HepG2 (cell line): ENCODE measurements around the gene CLIC5. TPM values are rescaled to one million over a fixed set of nuclear protein-coding genes. Genes with fewer than 3 reads are reported as not detected.

ENCODE experiments used
- ATAC-seq: fragments of 200-7000 bp; cut with Tn5 transposase; 3 replicates; pipeline ENCODE4 v1.9.1; 2020; ENCODE audit warnings: mild to moderate bottlenecking, moderate library complexity
- BruUV-seq: library from RNA; stranded (reverse); fragments of 400-500 nt; replicated peaks from 2 replicates; lab custom pipeline; 2021; lab: Mats Ljungman, UMichigan
- CTCF ChIA-PET: fragments of 300-600 bp; formaldehyde crosslinking; extraction: SDS; loops from one replicate; lab custom pipeline; 2021; ENCODE audit warnings: low total read pairs, inconsistent platforms, low intra/inter-chr PET ratio; lab: Yijun Ruan, JAX
- POLR2A ChIA-PET: fragments of 350-600 bp; sonication (Branson Sonifier 250); formaldehyde crosslinking; loops from one replicate; lab custom pipeline; 2020; ENCODE audit warnings: antibody characterized with exemption, inconsistent platforms; lab: Yijun Ruan, JAX
- DNase-seq: peaks from one replicate; pipeline ENCODE4 v3.0.0-alpha.2; 2015; ENCODE audit warnings: low spot score
- FAIRE-seq: peaks from 3 replicates; lab custom pipeline; 2011; peaks lifted over from hg19 to GRCh38; lab: Jason Lieb, UNC
- H2AFZ ChIP-seq: one replicate; pipeline ENCODE4 v1.6.1; 2011; ENCODE audit warnings: low read length, inconsistent platforms
- H3K27ac ChIP-seq: fragments of 300-600 bp; 3 replicates; pipeline ENCODE4 v1.8.0; 2011; ENCODE audit warnings: mixed run types, mild to moderate bottlenecking, mixed read lengths, low read length, inconsistent platforms; ENCODE audit not compliant: insufficient read depth; ENCODE audit errors: extremely low read length
- H3K27me3 ChIP-seq, 2 experiments: fragments of 200-600 bp in 1 of 2; 2 replicates in 1 of 2; 3 replicates in 1 of 2; pipeline versions ENCODE4 v1.6.0 to v1.8.0; 2011; ENCODE audit warnings: low read length in 2 of 2, mild to moderate bottlenecking in 2 of 2, moderate library complexity in 2 of 2, inconsistent platforms in 1 of 2; ENCODE audit not compliant: insufficient read depth in 2 of 2, control insufficient read depth in 1 of 2
- H3K36me3 ChIP-seq, 2 experiments: fragments of 200-600 bp in 1 of 2; replicated peaks in 1 of 2; 2 replicates in 1 of 2; 3 replicates in 1 of 2; pipeline versions ENCODE4 v1.5.1 to v1.8.0; 2011; ENCODE audit warnings: low read length in 2 of 2, inconsistent platforms in 1 of 2; ENCODE audit not compliant: insufficient read depth in 2 of 2, control insufficient read depth in 1 of 2
- H3K4me1 ChIP-seq: 2 replicates; pipeline ENCODE4 v1.5.1; 2012; ENCODE audit warnings: low read length, inconsistent platforms; ENCODE audit not compliant: insufficient read depth
- H3K4me2 ChIP-seq: 2 replicates; pipeline ENCODE4 v1.6.0; 2011; ENCODE audit warnings: low read depth, low read length, inconsistent platforms
- H3K4me3 ChIP-seq, 3 experiments: fragments of 200-600 bp in 1 of 3; sonication (generic), shearing (Covaris generic) in 1 of 3; replicated peaks in 1 of 3; 2 replicates each; pipeline ENCODE4 v1.5.1; 2011 to 2016; ENCODE audit warnings: low read length in 3 of 3, inconsistent platforms in 2 of 3, low read depth in 2 of 3, mild to moderate bottlenecking in 2 of 3, control low read depth in 1 of 3, mixed read lengths in 1 of 3; ENCODE audit not compliant: insufficient read depth in 1 of 3
- H3K79me2 ChIP-seq: one replicate; pipeline ENCODE4 v1.6.1; 2011; ENCODE audit warnings: low read length, inconsistent platforms; ENCODE audit not compliant: insufficient read depth
- H3K9ac ChIP-seq: 2 replicates; pipeline ENCODE4 v1.6.0; 2011; ENCODE audit warnings: mild to moderate bottlenecking, low read depth, low read length, inconsistent platforms; ENCODE audit not compliant: insufficient read depth
- H3K9me3 ChIP-seq: 2 replicates; pipeline ENCODE4 v1.5.1; 2012; ENCODE audit warnings: mild to moderate bottlenecking, low read length
- H4K20me1 ChIP-seq: 2 replicates; pipeline ENCODE4 v1.6.0; 2011; ENCODE audit warnings: inconsistent platforms, mild to moderate bottlenecking, low read length, moderate library complexity; ENCODE audit not compliant: insufficient read depth
- ARID4A ChIP-seq: sonication (generic); formaldehyde crosslinking; IDR thresholded peaks from 2 replicates; pipeline ENCODE4 v1.5.0; 2020; ENCODE audit warnings: mild to moderate bottlenecking, missing genetic modification reagents, borderline replicate concordance
- CREM ChIP-seq, 2 experiments: sonication (generic) in 1 of 2; formaldehyde crosslinking in 1 of 2; IDR thresholded peaks; 2 replicates each; pipeline versions ENCODE4 v1.4.0 to v1.6.1; 2016 to 2020; ENCODE audit warnings: antibody characterized with exemption in 1 of 2, mild to moderate bottlenecking in 1 of 2, missing genetic modification reagents in 1 of 2
- DMAP1 ChIP-seq: IDR thresholded peaks from 2 replicates; pipeline ENCODE4 v1.6.1; 2016
- MEIS1 ChIP-seq: sonication (generic); formaldehyde crosslinking; IDR thresholded peaks from 2 replicates; pipeline ENCODE4 v1.9.0; 2021; ENCODE audit warnings: mild to moderate bottlenecking, missing genetic modification reagents, moderate library complexity, borderline replicate concordance
- PRDM4 ChIP-seq: sonication (generic); formaldehyde crosslinking; IDR thresholded peaks from 2 replicates; pipeline ENCODE4 v1.9.0; 2021; ENCODE audit warnings: missing genetic modification reagents, borderline replicate concordance
- TEAD2 ChIP-seq: sonication (generic); formaldehyde crosslinking; IDR thresholded peaks from 2 replicates; pipeline ENCODE4 v1.9.0; 2021; ENCODE audit warnings: missing genetic modification reagents
- TP53 ChIP-seq: sonication (generic); formaldehyde crosslinking; conservative IDR thresholded peaks from 2 replicates; pipeline ENCODE4 v1.4.0; 2020; ENCODE audit warnings: missing genetic modification reagents
- ZNF235 ChIP-seq: sonication (generic); formaldehyde crosslinking; IDR thresholded peaks from 2 replicates; pipeline ENCODE4 v1.8.1; 2023; ENCODE audit warnings: mild to moderate bottlenecking, missing genetic modification reagents, borderline replicate concordance
- ZNF574 ChIP-seq: sonication (generic); formaldehyde crosslinking; IDR thresholded peaks from 2 replicates; pipeline ENCODE4 v1.4.0; 2020; ENCODE audit warnings: missing genetic modification reagents
- ZNF580 ChIP-seq: IDR thresholded peaks from 2 replicates; pipeline ENCODE4 v1.6.1; 2016; ENCODE audit warnings: low read depth, borderline replicate concordance
- ZNF788 ChIP-seq: sonication (generic); formaldehyde crosslinking; IDR thresholded peaks from 2 replicates; pipeline ENCODE4 v1.5.0; 2020; ENCODE audit warnings: mild to moderate bottlenecking, missing genetic modification reagents, borderline replicate concordance
- ZNF850 ChIP-seq: sonication (generic); formaldehyde crosslinking; conservative IDR thresholded peaks from 2 replicates; pipeline ENCODE4 v1.9.0; 2021; ENCODE audit warnings: mild to moderate bottlenecking, missing genetic modification reagents
- WGBS: methylation state at CpG from one replicate; pipeline ENCODE4 v1.1.6; 2017; ENCODE audit warnings: low lambda C conversion rate; 5-methylcytosine and 5-hydroxymethylcytosine counted together
- in situ Hi-C: cut with HindIII; loops from 2 replicates; pipeline ENCODE4 v1.10.0; 2017; ENCODE audit warnings: low pct_unique_long_range_greater_than_20kb; ENCODE audit not compliant: extremely low pct_ligation_motif_present
- intact Hi-C: fragments of 100-400 bp; cut with micrococcal nuclease; formaldehyde crosslinking; loops from one replicate; pipeline ENCODE4 v1.10.0; 2022; ENCODE audit not compliant: unreplicated experiment
- polyA plus RNA-seq, 8 experiments: library from polyadenylated mRNA; depleted of rRNA in 3 of 8; stranded (reverse) in 7 of 8; unstranded in 1 of 8; fragments of >200 nt; fragmentation: Illumina TruSeq in 4 of 8; extraction: Trizol in 4 of 8; gene quantifications; 2 replicates each; pipeline versions ENCODE4 v1.2.1 to v1.2.3, GENCODE V29; 2011 to 2016; ENCODE audit warnings: low read depth in 4 of 8, missing spikeins in 1 of 8, mixed read lengths in 1 of 8; ENCODE audit not compliant: insufficient read depth in 1 of 8
- total RNA-seq, 5 experiments: library from RNA; depleted of rRNA; stranded (reverse); fragments of >200 nt; fragmentation: Illumina TruSeq; extraction: Trizol; gene quantifications; 2 replicates each; pipeline ENCODE4 v1.2.3, GENCODE V29; 2016; ENCODE audit warnings: low read depth in 1 of 5

The CLIC5 gene
- total and polyA plus RNA-seq, 2 of the 13 experiments (the other 11 are each of a cell fraction or from before 2014, with no cell fraction given), result not detected

GRCh38 chr6:46056906-46057529 lies 41.4 kb upstream of the CLIC5 start:
- Histone ChIP-seq H3K4me1 (no peaks in the 10 kb centered on the region), H2AFZ (no peak overlapping the region), H3K36me3 (no peaks in the 10 kb centered on the region), H3K27ac (no peak overlapping the region), H3K9me3 (no peaks in the 10 kb centered on the region; the same call in 1 of the 2 replicates), H3K9ac (no peak overlapping the region), H4K20me1 (no peaks in the 10 kb centered on the region), H3K4me3 (no peak overlapping the region), H3K4me2 (no peak overlapping the region), H3K79me2 (no peaks in the 10 kb centered on the region), H3K27me3 (no peaks in the 10 kb centered on the region; a peak in 1 of 5 replicates)
- ATAC-seq (no peak), DNase-seq (no peak), FAIRE-seq (no peak)
- CTCF ChIA-PET, result no interaction called here
- BruUV-seq, result no TSS peak
- WGBS, result 8% methylated on average over 4 of the region's 4 CpGs
- POLR2A ChIA-PET, result no interaction called here
- intact Hi-C loops, result no loop called here
- in situ Hi-C loops, result no loop called here
- TF ChIP-seq ZNF850 (CRISPR knock-in tag) (no peak), DMAP1 (CRISPR knock-in tag) (no peak), ZNF574 (CRISPR knock-in tag) (no peak), ZNF580 (CRISPR knock-in tag) (no peak), PRDM4 (no peak), ZNF788 (no peak), ZNF235 (no peak), MEIS1 (CRISPR knock-in tag) (no peak), TP53 (CRISPR knock-in tag) (no peak), TEAD2 (CRISPR knock-in tag) (no peak), ARID4A (CRISPR knock-in tag) (no peak), CREM (IDR thresholded peaks at IDR 0.05) (no peak), CREM (CRISPR knock-in tag; IDR thresholded peaks at IDR 0.05) (no peak)
